ENCODE results near the gene JMJD4.
"Not testable (repeated sequence)": the region's sequence is repeated elsewhere in the genome, so short reads cannot be mapped to it uniquely, and the experiment has no call there.

Gene JMJD4

GRCh38 chr1:227733309-227733705 lies 1.8 kb downstream of the JMJD4 start:
- no peak for DNase-seq (ENCODE audit: low read depth, low spot score)

GRCh38 chr1:227732586-227733308 lies 2.4 kb downstream of the JMJD4 start:
- DNase-seq (ENCODE audit: low read depth, low spot score) = no peak

GRCh38 chr1:227731696-227732585 lies 3.2 kb downstream of the JMJD4 start:
- DNase-seq (ENCODE audit: low read depth, low spot score) = no peak

- no peak for DNase-seq (ENCODE audit: low read depth, low spot score)
Measured at GRCh38 chr1:227731241-227731677, 3.8 kb downstream of the JMJD4 start.

- no peak for DNase-seq (ENCODE audit: low read depth, low spot score)
Measured at GRCh38 chr1:227730630-227731151, 4.4 kb downstream of the JMJD4 start.

- DNase-seq (ENCODE audit: low read depth, low spot score) = no peak
Measured at GRCh38 chr1:227729881-227730629, 5.0 kb downstream of the JMJD4 start.

GRCh38 chr1:227729144-227729880 lies 5.8 kb downstream of the JMJD4 start:
- DNase-seq (ENCODE audit: low read depth, low spot score) = no peak

- DNase-seq (ENCODE audit: low read depth, low spot score) = no peak
Measured at GRCh38 chr1:227728892-227729143, 6.3 kb downstream of the JMJD4 start.

- DNase-seq (ENCODE audit: low read depth, low spot score) = no peak
Measured at GRCh38 chr1:227728059-227728891, 6.8 kb downstream of the JMJD4 start.

GRCh38 chr1:227726924-227727599 lies 8.0 kb downstream of the JMJD4 start:
- no peak for DNase-seq (ENCODE audit: low read depth, low spot score)

GRCh38 chr1:227726318-227726717 lies 8.8 kb downstream of the JMJD4 start:
- no peak for DNase-seq (ENCODE audit: low read depth, low spot score)

- DNase-seq (ENCODE audit: low read depth, low spot score) = no peak
Measured at GRCh38 chr1:227725046-227725445, 10.1 kb downstream of the JMJD4 start.

- DNase-seq (ENCODE audit: low read depth, low spot score) = no peak
Measured at GRCh38 chr1:227723474-227723873, 11.6 kb downstream of the JMJD4 start.

- DNase-seq (ENCODE audit: low read depth, low spot score) = no peak
Measured at GRCh38 chr1:227718932-227719331, 16.2 kb downstream of the JMJD4 start.

GRCh38 chr1:227712648-227713047 lies 22.5 kb downstream of the JMJD4 start:
- no peak for DNase-seq (ENCODE audit: low read depth, low spot score)

GRCh38 chr1:227710474-227710873 lies 24.6 kb downstream of the JMJD4 start:
- not testable (repeated sequence) for DNase-seq (ENCODE audit: low read depth, low spot score)

- no peak for DNase-seq (ENCODE audit: low read depth, low spot score)
Measured at GRCh38 chr1:227709451-227709850, 25.7 kb downstream of the JMJD4 start.

- no peak for DNase-seq (ENCODE audit: low read depth, low spot score)
Measured at GRCh38 chr1:227707846-227708245, 27.3 kb downstream of the JMJD4 start.

- DNase-seq (ENCODE audit: low read depth, low spot score) = not testable (repeated sequence)
Measured at GRCh38 chr1:227701631-227702030, 33.5 kb downstream of the JMJD4 start.

GRCh38 chr1:227697321-227697864 lies 37.7 kb downstream of the JMJD4 start:
- no peak for DNase-seq (ENCODE audit: low read depth, low spot score)
